HepG2 (cell line): ENCODE results near the gene CNTFR. TPM values are rescaled to one million over a fixed set of nuclear protein-coding genes. Genes with fewer than 3 reads are reported as not detected.

Experiments
- ARID3A ChIP-seq: IDR thresholded peaks from 2 replicates; pipeline ENCODE4 v1.6.1; 2012; ENCODE audit warnings: low read depth, low read length, improper control_type of control experiment
- FOXJ3 ChIP-seq: sonication (generic); formaldehyde crosslinking; IDR thresholded peaks from 2 replicates; pipeline ENCODE4 v1.4.0; 2020; ENCODE audit warnings: missing genetic modification reagents, mild to moderate bottlenecking, borderline replicate concordance
- IKZF5 ChIP-seq: IDR thresholded peaks from 2 replicates; pipeline ENCODE4 v1.6.1; 2018; ENCODE audit warnings: missing genetic modification reagents, mild to moderate bottlenecking, missing compliant biosample characterization
- JUND ChIP-seq: sonication (generic); formaldehyde crosslinking; IDR thresholded peaks from 2 replicates; pipeline ENCODE4 v1.8.0; 2022; ENCODE audit warnings: mild to moderate bottlenecking, missing genetic modification reagents
- MTA1 ChIP-seq: sonication (generic); formaldehyde crosslinking; IDR thresholded peaks from 2 replicates; pipeline ENCODE4 v1.4.0; 2020; ENCODE audit warnings: missing genetic modification reagents, mild to moderate bottlenecking, borderline replicate concordance
- NFYC ChIP-seq: IDR thresholded peaks from 2 replicates; pipeline ENCODE4 v1.6.1; 2016; ENCODE audit warnings: missing genetic modification reagents, missing compliant biosample characterization
- PCBP1 ChIP-seq: fragments of 200-400 bp; formaldehyde crosslinking; IDR thresholded peaks from 2 replicates; pipeline ENCODE4 v1.6.1; 2017; ENCODE audit warnings: mild to moderate bottlenecking, low read depth, low read length, borderline replicate concordance
- TCF12 ChIP-seq, 2 experiments: fragments of 450-650 bp in 1 of 2; sonication (generic) in 1 of 2; formaldehyde crosslinking in 1 of 2; IDR thresholded peaks; 2 replicates each; pipeline versions ENCODE4 v1.6.1 to v1.8.0; 2017 to 2022; ENCODE audit warnings: antibody characterized with exemption in 1 of 2, mild to moderate bottlenecking in 1 of 2, missing genetic modification reagents in 1 of 2, moderate library complexity in 1 of 2
- YEATS4 ChIP-seq: sonication (generic); formaldehyde crosslinking; IDR thresholded peaks from 2 replicates; pipeline ENCODE4 v1.4.0; 2020; ENCODE audit warnings: missing genetic modification reagents, borderline replicate concordance
- ZNF383 ChIP-seq: sonication (generic); formaldehyde crosslinking; IDR thresholded peaks from 2 replicates; pipeline ENCODE4 v1.4.0; 2020; ENCODE audit warnings: missing genetic modification reagents, mild to moderate bottlenecking, borderline replicate concordance
- ZNF512 ChIP-seq: sonication (generic); formaldehyde crosslinking; IDR thresholded peaks from 2 replicates; pipeline ENCODE4 v1.4.0; 2020; ENCODE audit warnings: mild to moderate bottlenecking, missing genetic modification reagents
- ZNF572 ChIP-seq: sonication (generic); formaldehyde crosslinking; IDR thresholded peaks from 2 replicates; pipeline ENCODE4 v1.5.1; 2020; ENCODE audit warnings: mild to moderate bottlenecking, missing genetic modification reagents
- ZNF83 ChIP-seq: sonication (generic); formaldehyde crosslinking; IDR thresholded peaks from 2 replicates; pipeline ENCODE4 v1.4.0; 2020; ENCODE audit warnings: missing genetic modification reagents, mild to moderate bottlenecking, borderline replicate concordance
- polyA plus RNA-seq, 8 experiments: library from polyadenylated mRNA; depleted of rRNA in 3 of 8; stranded (reverse) in 7 of 8; unstranded in 1 of 8; fragments of >200 nt; fragmentation: Illumina TruSeq in 4 of 8; extraction: Trizol in 4 of 8; gene quantifications; 2 replicates each; pipeline versions ENCODE4 v1.2.1 to v1.2.3, GENCODE V29; 2011 to 2016; ENCODE audit warnings: low read depth in 4 of 8, missing spikeins in 1 of 8, mixed read lengths in 1 of 8; ENCODE audit not compliant: insufficient read depth in 1 of 8
- total RNA-seq, 5 experiments: library from RNA; depleted of rRNA; stranded (reverse); fragments of >200 nt; fragmentation: Illumina TruSeq; extraction: Trizol; gene quantifications; 2 replicates each; pipeline ENCODE4 v1.2.3, GENCODE V29; 2016; ENCODE audit warnings: low read depth in 1 of 5
- TF ChIP-seq, protein P1 (sequence below): sonication (generic); formaldehyde crosslinking; conservative IDR thresholded peaks from 2 replicates; pipeline ENCODE4 v1.8.0; 2022; ENCODE audit warnings: low read depth, missing genetic modification reagents
- TF ChIP-seq, protein P2 (sequence below): IDR thresholded peaks from 2 replicates; pipeline ENCODE4 v1.4.0; 2020; ENCODE audit warnings: mild to moderate bottlenecking, missing genetic modification reagents

CNTFR gene
- total and polyA plus RNA-seq, 2 of the 13 experiments (the other 11 are each of a cell fraction or from before 2014, with no cell fraction given): not detected

DNA sequence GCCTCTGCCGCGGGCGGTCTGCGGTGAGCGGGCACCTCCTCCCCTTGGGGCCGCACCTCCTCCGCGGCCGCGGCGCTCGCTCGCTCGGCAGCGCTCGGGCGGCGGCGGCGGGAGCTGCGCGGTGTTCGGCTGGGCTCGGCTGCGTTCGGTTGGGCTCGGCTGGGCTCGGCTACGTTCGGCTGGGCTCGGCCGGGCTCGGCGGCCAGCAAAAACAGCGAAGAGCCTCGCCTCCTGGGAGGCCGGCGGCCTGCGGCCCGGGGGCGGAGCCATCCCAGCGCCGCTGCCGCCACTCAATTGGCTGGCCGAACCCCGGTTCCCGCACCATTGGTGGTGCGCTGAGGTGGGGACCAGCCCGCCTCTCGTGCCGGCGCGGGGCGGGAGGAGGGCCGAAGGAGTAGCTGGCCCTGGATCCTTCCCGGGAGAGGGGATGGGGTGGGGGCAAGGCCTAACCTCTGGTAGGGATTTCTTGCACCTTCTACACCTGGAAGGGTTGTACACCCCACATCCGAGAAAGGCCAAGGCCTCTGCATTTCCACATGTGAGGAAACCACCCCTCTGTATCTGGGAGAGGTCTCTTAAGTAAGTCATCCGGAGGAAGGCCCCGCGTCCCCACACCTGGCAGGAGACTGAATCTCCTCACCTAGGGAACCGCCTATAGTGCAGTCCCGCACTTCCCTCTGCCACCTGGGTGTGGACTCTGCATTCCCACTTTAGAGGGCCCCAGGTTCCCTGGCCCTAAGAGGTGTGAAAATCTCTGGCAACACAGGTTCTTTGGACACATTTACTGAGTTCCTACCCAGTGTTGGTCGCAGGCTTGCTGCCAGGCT is 66.3 kb downstream of the CNTFR start, which contains the start of gene ENHO (continued):
- TF ChIP-seq, protein P1, sequence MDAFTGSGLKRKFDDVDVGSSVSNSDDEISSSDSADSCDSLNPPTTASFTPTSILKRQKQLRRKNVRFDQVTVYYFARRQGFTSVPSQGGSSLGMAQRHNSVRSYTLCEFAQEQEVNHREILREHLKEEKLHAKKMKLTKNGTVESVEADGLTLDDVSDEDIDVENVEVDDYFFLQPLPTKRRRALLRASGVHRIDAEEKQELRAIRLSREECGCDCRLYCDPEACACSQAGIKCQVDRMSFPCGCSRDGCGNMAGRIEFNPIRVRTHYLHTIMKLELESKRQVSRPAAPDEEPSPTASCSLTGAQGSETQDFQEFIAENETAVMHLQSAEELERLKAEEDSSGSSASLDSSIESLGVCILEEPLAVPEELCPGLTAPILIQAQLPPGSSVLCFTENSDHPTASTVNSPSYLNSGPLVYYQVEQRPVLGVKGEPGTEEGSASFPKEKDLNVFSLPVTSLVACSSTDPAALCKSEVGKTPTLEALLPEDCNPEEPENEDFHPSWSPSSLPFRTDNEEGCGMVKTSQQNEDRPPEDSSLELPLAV: no peak
- TF ChIP-seq IKZF5 (no peak; the same call in 1 of the 2 replicates), TCF12 (IDR thresholded peaks at IDR 0.05) (no peak), TCF12 (CRISPR knock-in tag; IDR thresholded peaks at IDR 0.05) (no peak), ZNF83 (CRISPR knock-in tag) (no peak), JUND (CRISPR knock-in tag) (no peak), PCBP1 (no peak), MTA1 (CRISPR knock-in tag) (0 out of 2 replicates have a peak, but pooled peaks have one; percentile 38), FOXJ3 (CRISPR knock-in tag) (no peak), YEATS4 (CRISPR knock-in tag) (no peak), ZNF572 (no peak), NFYC (CRISPR knock-in tag) (peak; percentile 71), ZNF512 (no peak), ARID3A (no peak), ZNF383 (no peak)
- TF ChIP-seq, protein P2, sequence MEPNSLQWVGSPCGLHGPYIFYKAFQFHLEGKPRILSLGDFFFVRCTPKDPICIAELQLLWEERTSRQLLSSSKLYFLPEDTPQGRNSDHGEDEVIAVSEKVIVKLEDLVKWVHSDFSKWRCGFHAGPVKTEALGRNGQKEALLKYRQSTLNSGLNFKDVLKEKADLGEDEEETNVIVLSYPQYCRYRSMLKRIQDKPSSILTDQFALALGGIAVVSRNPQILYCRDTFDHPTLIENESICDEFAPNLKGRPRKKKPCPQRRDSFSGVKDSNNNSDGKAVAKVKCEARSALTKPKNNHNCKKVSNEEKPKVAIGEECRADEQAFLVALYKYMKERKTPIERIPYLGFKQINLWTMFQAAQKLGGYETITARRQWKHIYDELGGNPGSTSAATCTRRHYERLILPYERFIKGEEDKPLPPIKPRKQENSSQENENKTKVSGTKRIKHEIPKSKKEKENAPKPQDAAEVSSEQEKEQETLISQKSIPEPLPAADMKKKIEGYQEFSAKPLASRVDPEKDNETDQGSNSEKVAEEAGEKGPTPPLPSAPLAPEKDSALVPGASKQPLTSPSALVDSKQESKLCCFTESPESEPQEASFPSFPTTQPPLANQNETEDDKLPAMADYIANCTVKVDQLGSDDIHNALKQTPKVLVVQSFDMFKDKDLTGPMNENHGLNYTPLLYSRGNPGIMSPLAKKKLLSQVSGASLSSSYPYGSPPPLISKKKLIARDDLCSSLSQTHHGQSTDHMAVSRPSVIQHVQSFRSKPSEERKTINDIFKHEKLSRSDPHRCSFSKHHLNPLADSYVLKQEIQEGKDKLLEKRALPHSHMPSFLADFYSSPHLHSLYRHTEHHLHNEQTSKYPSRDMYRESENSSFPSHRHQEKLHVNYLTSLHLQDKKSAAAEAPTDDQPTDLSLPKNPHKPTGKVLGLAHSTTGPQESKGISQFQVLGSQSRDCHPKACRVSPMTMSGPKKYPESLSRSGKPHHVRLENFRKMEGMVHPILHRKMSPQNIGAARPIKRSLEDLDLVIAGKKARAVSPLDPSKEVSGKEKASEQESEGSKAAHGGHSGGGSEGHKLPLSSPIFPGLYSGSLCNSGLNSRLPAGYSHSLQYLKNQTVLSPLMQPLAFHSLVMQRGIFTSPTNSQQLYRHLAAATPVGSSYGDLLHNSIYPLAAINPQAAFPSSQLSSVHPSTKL (CRISPR knock-in tag): 0 out of 2 replicates have a peak, but pooled peaks have one; percentile 30
